Skeletal muscle satellite cell (primary cell): ENCODE measurements around the gene KCNA5.

Source experiments
- H3K27me3 ChIP-seq: 2 replicates; pipeline ENCODE4 v1.7.0; 2013; ENCODE audit warnings: low read length; ENCODE audit not compliant: control insufficient read depth, insufficient read depth
- H3K36me3 ChIP-seq: 2 replicates; pipeline ENCODE4 v1.7.0; 2013; ENCODE audit warnings: mild to moderate bottlenecking, control low read depth, low read length; ENCODE audit not compliant: insufficient read depth
- H3K4me1 ChIP-seq: 2 replicates; pipeline ENCODE4 v1.7.0; 2013; ENCODE audit warnings: low read length; ENCODE audit not compliant: control insufficient read depth, insufficient read depth
- H3K4me2 ChIP-seq: 2 replicates; pipeline ENCODE4 v1.7.0; 2013; ENCODE audit warnings: mild to moderate bottlenecking, low read length
- H3K4me3 ChIP-seq: 2 replicates; pipeline ENCODE4 v1.7.0; 2013; ENCODE audit warnings: low read length
- H3K9ac ChIP-seq: 2 replicates; pipeline ENCODE4 v1.7.0; 2013; ENCODE audit warnings: mild to moderate bottlenecking, low read depth, low read length, moderate library complexity
- H3K9me3 ChIP-seq: replicated peaks from 2 replicates; pipeline ENCODE4 v1.7.0; 2013; ENCODE audit warnings: mild to moderate bottlenecking, control low read depth, low read length

Gene KCNA5

GRCh38 chr12:5014269-5014668 lies 29.4 kb upstream of the KCNA5 start:
- H3K27me3 ChIP-seq, result peaks cover 36% of the 10 kb centered on the region
- no peak overlapping the region for H3K4me3 ChIP-seq
- H3K4me2 ChIP-seq, result no peak overlapping the region
- H3K9ac ChIP-seq, result no peak overlapping the region
- H3K36me3 ChIP-seq, result no peaks in the 10 kb centered on the region
- no peaks in the 10 kb centered on the region for H3K9me3 ChIP-seq
- no peaks in the 10 kb centered on the region for H3K4me1 ChIP-seq

- H3K4me2 ChIP-seq, result no peak overlapping the region
- no peak overlapping the region for H3K9ac ChIP-seq
- H3K4me3 ChIP-seq, result no peak overlapping the region
- no peaks in the 10 kb centered on the region for H3K36me3 ChIP-seq
- H3K27me3 ChIP-seq, result peaks cover 36% of the 10 kb centered on the region
- H3K9me3 ChIP-seq, result no peaks in the 10 kb centered on the region
- H3K4me1 ChIP-seq, result no peaks in the 10 kb centered on the region
Observed at GRCh38 chr12:5015711-5016492, 27.8 kb upstream of the KCNA5 start.

GRCh38 chr12:5016526-5016925 lies 27.2 kb upstream of the KCNA5 start:
- H3K4me1 ChIP-seq, result no peaks in the 10 kb centered on the region
- H3K27me3 ChIP-seq, result peaks cover 33% of the 10 kb centered on the region
- no peak overlapping the region for H3K9ac ChIP-seq
- no peaks in the 10 kb centered on the region for H3K36me3 ChIP-seq
- no peak overlapping the region for H3K4me3 ChIP-seq
- no peaks in the 10 kb centered on the region for H3K9me3 ChIP-seq
- H3K4me2 ChIP-seq, result no peak overlapping the region

- no peaks in the 10 kb centered on the region for H3K9me3 ChIP-seq
- no peak overlapping the region for H3K4me3 ChIP-seq
- no peaks in the 10 kb centered on the region for H3K36me3 ChIP-seq
- peaks cover 23% of the 10 kb centered on the region for H3K27me3 ChIP-seq
- H3K4me2 ChIP-seq, result no peak overlapping the region
- H3K9ac ChIP-seq, result no peak overlapping the region
- no peaks in the 10 kb centered on the region for H3K4me1 ChIP-seq
Observed at GRCh38 chr12:5017638-5018348, 25.9 kb upstream of the KCNA5 start.

- H3K27me3 ChIP-seq, result peaks cover 14% of the 10 kb centered on the region
- no peaks in the 10 kb centered on the region for H3K4me1 ChIP-seq
- H3K4me2 ChIP-seq, result no peak overlapping the region
- H3K9ac ChIP-seq, result no peak overlapping the region
- H3K9me3 ChIP-seq, result no peaks in the 10 kb centered on the region
- H3K4me3 ChIP-seq, result no peak overlapping the region
- no peaks in the 10 kb centered on the region for H3K36me3 ChIP-seq
Observed at GRCh38 chr12:5018677-5019076, 25.0 kb upstream of the KCNA5 start.

- no peaks in the 10 kb centered on the region for H3K36me3 ChIP-seq
- no peak overlapping the region for H3K4me3 ChIP-seq
- peaks cover 25% of the 10 kb centered on the region for H3K27me3 ChIP-seq
- H3K4me2 ChIP-seq, result no peak overlapping the region
- H3K9me3 ChIP-seq, result no peaks in the 10 kb centered on the region
- no peak overlapping the region for H3K9ac ChIP-seq
- no peaks in the 10 kb centered on the region for H3K4me1 ChIP-seq
Observed at GRCh38 chr12:5022025-5022424, 21.7 kb upstream of the KCNA5 start.

GRCh38 chr12:5022465-5023061 lies 21.1 kb upstream of the KCNA5 start:
- H3K36me3 ChIP-seq, result no peaks in the 10 kb centered on the region
- H3K4me1 ChIP-seq, result no peaks in the 10 kb centered on the region
- no peak overlapping the region for H3K4me2 ChIP-seq
- H3K9ac ChIP-seq, result no peak overlapping the region
- H3K4me3 ChIP-seq, result no peak overlapping the region
- no peaks in the 10 kb centered on the region for H3K9me3 ChIP-seq
- peaks cover 29% of the 10 kb centered on the region for H3K27me3 ChIP-seq

GRCh38 chr12:5023842-5024241 lies 19.8 kb upstream of the KCNA5 start:
- H3K36me3 ChIP-seq, result no peaks in the 10 kb centered on the region
- H3K4me3 ChIP-seq, result no peak overlapping the region
- H3K4me2 ChIP-seq, result no peak overlapping the region
- H3K4me1 ChIP-seq, result no peaks in the 10 kb centered on the region
- H3K9ac ChIP-seq, result no peak overlapping the region
- H3K27me3 ChIP-seq, result peaks cover 27% of the 10 kb centered on the region
- no peaks in the 10 kb centered on the region for H3K9me3 ChIP-seq

GRCh38 chr12:5026342-5026938 lies 17.2 kb upstream of the KCNA5 start:
- H3K36me3 ChIP-seq, result no peaks in the 10 kb centered on the region
- no peak overlapping the region for H3K4me2 ChIP-seq
- no peaks in the 10 kb centered on the region for H3K4me1 ChIP-seq
- H3K9ac ChIP-seq, result no peak overlapping the region
- H3K27me3 ChIP-seq, result peaks cover 27% of the 10 kb centered on the region
- no peak overlapping the region for H3K4me3 ChIP-seq
- no peaks in the 10 kb centered on the region for H3K9me3 ChIP-seq

- no peak overlapping the region for H3K4me2 ChIP-seq
- H3K9ac ChIP-seq, result no peak overlapping the region
- no peak overlapping the region for H3K4me3 ChIP-seq
- H3K36me3 ChIP-seq, result no peaks in the 10 kb centered on the region
- H3K9me3 ChIP-seq, result no peaks in the 10 kb centered on the region
- no peaks in the 10 kb centered on the region for H3K4me1 ChIP-seq
- peaks cover 25% of the 10 kb centered on the region for H3K27me3 ChIP-seq
Observed at GRCh38 chr12:5027046-5027821, 16.4 kb upstream of the KCNA5 start.

- Histone ChIP-seq H3K36me3 (no peaks in the 10 kb centered on the region), H3K4me2 (no peak overlapping the region), H3K9me3 (no peaks in the 10 kb centered on the region), H3K4me3 (no peak overlapping the region), H3K4me1 (no peaks in the 10 kb centered on the region), H3K9ac (no peak overlapping the region), H3K27me3 (peaks cover 13% of the 10 kb centered on the region)
Observed at GRCh38 chr12:5030066-5030465, 13.6 kb upstream of the KCNA5 start.
